Pancreas (tissue), 10 donors: ENCODE measurements around the gene CLDN22. TPM values are rescaled to one million over a fixed set of nuclear protein-coding genes. Genes with fewer than 3 reads are reported as not detected.

Experiments used
- ATAC-seq, 4 donors: fragments of 200-7000 bp; cut with Tn5 transposase; one replicate each; pipeline versions ENCODE4 v1.8.0 to v1.9.1; 2020; ENCODE audit warnings: mild to moderate bottlenecking in 4 of 4, moderate library complexity in 4 of 4
- DNase-seq, 6 donors: peaks; one replicate each; pipeline ENCODE4 v3.0.0-alpha.2; 2020
- FAIRE-seq: peaks from 2 replicates; lab custom pipeline; 2012; peaks lifted over from hg19 to GRCh38; lab: Jason Lieb, UNC
- H3K27ac ChIP-seq, 4 donors: fragments of 200-600 bp; sonication (generic); 1 replicate in 3 of 4; 2 replicates in 1 of 4; pipeline versions ENCODE4 v1.5.0 to v1.8.0; 2020
- H3K27me3 ChIP-seq, 4 donors: fragments of 200-600 bp; one replicate each; pipeline ENCODE4 v1.8.0; 2021
- H3K36me3 ChIP-seq, 3 donors: fragments of 200-600 bp; sonication (generic) in 1 of 3; one replicate each; pipeline versions ENCODE4 v1.5.0 to v1.8.0; 2020 to 2021
- H3K4me1 ChIP-seq, 3 donors: fragments of 200-600 bp; one replicate each; pipeline ENCODE4 v1.8.0; 2021
- H3K4me3 ChIP-seq, 4 donors: fragments of 200-600 bp; sonication (generic) in 2 of 4; one replicate each; pipeline versions ENCODE4 v1.5.0 to v1.8.0; 2020 to 2021
- H3K9me3 ChIP-seq, 4 donors: fragments of 200-600 bp; one replicate each; pipeline ENCODE4 v1.8.0; 2021
- CTCF ChIP-seq, 4 donors: fragments of 200-600 bp; sonication (generic) in 3 of 4; IDR thresholded peaks; one replicate each; pipeline versions ENCODE4 v1.5.0 to v1.8.0; 2021; ENCODE audit warnings: antibody characterized with exemption in 4 of 4
- WGBS, 2 donors: extraction: QIAGEN DNeasy Blood & Tissue Kit; methylation state at CpG; one replicate each; pipeline ENCODE4 v1.1.7; 2013; 5-methylcytosine and 5-hydroxymethylcytosine counted together
- intact Hi-C, 3 donors: fragments of 100-400 bp; cut with DNase I; formaldehyde crosslinking; loops; one replicate each; pipeline versions ENCODE4 v1.11.1 to v1.14.2; 2022
- polyA plus RNA-seq, 2 donors: library from polyadenylated mRNA; stranded (reverse); fragments of 200-250 nt; gene quantifications; one replicate each; pipeline ENCODE4 v1.2.3, GENCODE V29; 2013
- total RNA-seq, 6 donors: library from RNA; stranded (reverse); fragmentation: NEBNext Ultra II Directional in 4 of 6; extraction: Animal tissue kit (Norgen Biotek cat#: 25700) in 4 of 6; gene quantifications; one replicate each; pipeline versions ENCODE4 v1.2.1 to v1.2.4, GENCODE V29; 2021 to 2023
- donor health status: healthy with polysubstance abuse.
- donor health status: DM: no; HTN: no; CAD: no; lungs with moderate emphysema.
- donor health status: DM: no; HTN: no; CAD: no.
- donor health status: control.
- donor health status: control.
- donor health status: Bipolar disorder and iron deficiency.
- donor health status: DM: yes; HTN: yes; CAD: no.
- donor health status: DM: no; HTN: no; CAD: no.
- donor health status: DM: no; HTN: no; CAD: no.
- donor health status: DM: yes; HTN: yes; CAD: no.

Gene CLDN22
- total and polyA plus RNA-seq, 8 donors: 0.02 TPM; not detected in 7

- Histone ChIP-seq H3K9me3 (no peaks in the 10 kb centered on the region), H3K4me1 (no peaks in the 10 kb centered on the region), H3K27me3 (no peaks in the 10 kb centered on the region), H3K4me3 (no peak overlapping the region), H3K36me3 (peaks cover 0 to 31% (median 0%) of the 10 kb centered on the region in 3 donors), H3K27ac (no peak overlapping the region)
- 92 to 94% methylated on average over 9 of the region's 9 CpGs for WGBS, 2 donors
- TF ChIP-seq CTCF (IDR thresholded peaks at IDR 0.05): no peak
- no peak for DNase-seq
- intact Hi-C loops: loop anchor here in 2 of 3 donors (10.0 kb wide), 2 partner anchors 136 to 314 kb away; no protein-coding TSS in a partner anchor
- FAIRE-seq: no peak
- no peak for ATAC-seq
These were observed 51.5 kb downstream of the CLDN22 start for GRCh38 chr4:183268556-183268955.

Other genes starting within 250 kb of the CLDN22 start
- 10 to 100 TPM; 13.9 to 27.5 (median 18.3) TPM for gene WWC2, start 221.0 kb downstream of the CLDN22 start, total RNA-seq
- 1 to 10 TPM; 4.4 to 6.6 TPM for gene WWC2, start 221.0 kb downstream of the CLDN22 start, polyA plus RNA-seq
- gene CLDN24, start 2.1 kb upstream of the CLDN22 start, total RNA-seq: not detected
- gene CLDN24, start 2.1 kb upstream of the CLDN22 start, polyA plus RNA-seq: not detected
- gene CDKN2AIP, start 124.4 kb upstream of the CLDN22 start, total RNA-seq: 1 to 10 TPM; 6.4 to 9.5 (median 7.0) TPM
- 10 to 100 TPM in 1 of 2 donors, 1 to 10 TPM in 1; 5.9 to 12.2 TPM for gene CDKN2AIP, start 124.4 kb upstream of the CLDN22 start, polyA plus RNA-seq
- 1 to 10 TPM; 3.1 to 8.4 (median 5.6) TPM for gene ING2, start 184.8 kb upstream of the CLDN22 start, total RNA-seq
- gene ING2, start 184.8 kb upstream of the CLDN22 start, polyA plus RNA-seq: 10 to 100 TPM in 1 of 2 donors, 1 to 10 TPM in 1; 5.3 to 16.9 TPM